ENCODE data around the gene ZIC2.
"Not testable (repeated sequence)": the region's sequence is repeated elsewhere in the genome, so short reads cannot be mapped to it uniquely, and the experiment has no call there.

ZIC2 gene

DNA sequence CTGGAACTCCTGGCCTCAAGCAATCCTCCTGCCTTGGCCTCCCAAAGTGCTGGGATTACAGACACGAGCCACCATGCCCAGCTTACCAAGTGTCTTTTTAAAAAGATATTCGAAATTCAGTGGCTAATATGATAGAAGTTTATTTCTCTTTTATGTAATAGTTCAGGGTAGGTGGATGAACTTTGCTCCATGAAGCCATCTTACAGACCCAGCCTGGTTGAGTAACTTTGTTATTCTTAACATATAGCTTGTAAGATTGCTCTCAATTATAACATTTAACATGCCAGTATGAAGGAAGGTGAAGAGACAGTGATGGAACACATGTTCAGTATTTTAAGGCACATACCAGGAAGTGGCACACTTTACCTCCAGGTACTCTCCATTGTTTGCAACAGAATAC, 42.4 kb downstream of the ZIC2 start:
- no peak for DNase-seq

DNA sequence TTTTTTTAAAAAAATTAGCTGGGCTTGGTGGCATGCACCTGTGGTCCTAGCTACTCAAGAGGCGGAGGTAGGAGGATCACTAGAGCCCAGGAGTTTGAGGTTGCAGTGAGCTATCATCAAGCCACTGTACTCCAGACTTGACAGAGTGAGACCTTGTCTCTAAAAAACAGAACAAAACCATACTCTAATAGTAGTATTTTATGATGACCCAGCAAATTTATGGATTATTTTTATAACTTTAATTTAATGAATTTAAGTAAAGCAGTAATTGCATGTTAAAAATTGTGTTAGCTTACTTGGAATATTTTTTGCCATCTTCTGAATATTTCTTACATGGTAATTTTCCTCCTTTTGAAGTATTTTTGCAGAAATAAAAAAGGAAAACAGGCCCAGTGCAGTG, 48.3 kb downstream of the ZIC2 start:
- DNase-seq, result no peak

DNA sequence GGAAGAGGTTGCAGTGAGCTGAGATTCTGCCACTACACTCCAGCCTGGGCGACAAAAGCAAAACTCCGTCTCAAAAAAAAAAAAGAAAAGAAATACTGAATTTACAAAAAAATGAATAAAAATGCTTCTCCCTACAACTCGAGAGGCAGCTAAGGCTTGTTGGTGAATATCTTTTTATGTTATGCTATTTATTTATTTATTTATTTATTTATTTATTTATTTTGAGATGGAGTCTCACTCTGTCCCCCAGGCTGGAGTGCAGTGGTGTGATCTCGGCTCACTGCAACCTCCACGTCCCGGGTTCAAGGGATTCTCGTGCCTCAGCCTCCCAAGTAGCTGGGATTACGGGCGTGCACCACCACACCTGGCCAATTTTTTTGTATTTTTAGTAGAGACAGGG, 51.1 kb downstream of the ZIC2 start:
- not testable (repeated sequence) for DNase-seq

DNA sequence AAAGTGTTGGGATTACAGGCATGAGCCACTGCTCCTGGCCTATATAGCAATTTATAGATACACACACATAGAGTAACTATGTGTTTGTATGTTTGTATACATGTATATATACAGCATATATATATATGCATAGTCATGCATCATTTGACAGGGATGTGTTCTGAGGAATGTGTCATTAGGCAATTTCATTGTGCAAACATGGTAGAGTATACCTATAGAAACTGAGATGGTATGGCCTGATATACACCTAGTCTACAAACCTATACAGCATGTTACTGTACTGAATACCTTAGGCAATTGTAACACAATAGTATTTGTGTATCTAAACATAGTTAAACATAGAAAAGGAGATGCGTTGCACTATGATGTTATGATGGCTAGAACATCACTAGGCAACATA, 54.4 kb downstream of the ZIC2 start:
- no peak for DNase-seq

Measured in GOT3 (cell line).